Naive B cell (primary cell): ENCODE measurements around the gene RAP1A. TPM values are rescaled to one million over a fixed set of nuclear protein-coding genes. Genes with fewer than 3 reads are reported as not detected.

Experiments
- ATAC-seq, 2 donors: fragments of 150-1000 bp; cut with Tn5 transposase; 2 replicates each; pipeline ENCODE4 v1.10.0; 2021; ENCODE audit warnings: low read depth in 2 of 2, mild to moderate bottlenecking in 2 of 2, moderate library complexity in 2 of 2
- DNase-seq: peaks from one replicate; pipeline ENCODE4 v3.0.0; 2022
- H3K27ac Mint-ChIP-seq, 6 donors: one replicate each; pipeline ENCODE4 v1.8.0; 2020 to 2022; ENCODE audit warnings: mild to moderate bottlenecking in 6 of 6, mixed read lengths in 6 of 6, moderate library complexity in 5 of 6, inconsistent platforms in 2 of 6
- H3K27me3 Mint-ChIP-seq, 3 donors: one replicate each; pipeline ENCODE4 v1.8.0; 2021 to 2022; ENCODE audit warnings: mixed read lengths in 3 of 3, mild to moderate bottlenecking in 1 of 3
- H3K36me3 Mint-ChIP-seq, 2 donors: one replicate each; pipeline ENCODE4 v1.8.0; 2020 to 2022; ENCODE audit warnings: mixed read lengths in 2 of 2, inconsistent platforms in 1 of 2, mild to moderate bottlenecking in 1 of 2
- H3K4me1 Mint-ChIP-seq, 3 donors: one replicate each; pipeline ENCODE4 v1.8.0; 2020 to 2022; ENCODE audit warnings: mixed read lengths in 3 of 3, inconsistent platforms in 1 of 3, mild to moderate bottlenecking in 1 of 3, moderate library complexity in 1 of 3
- H3K4me3 Mint-ChIP-seq, 8 donors: one replicate each; pipeline ENCODE4 v1.8.0; 2020 to 2022; ENCODE audit warnings: mild to moderate bottlenecking in 8 of 8, mixed read lengths in 8 of 8, moderate library complexity in 8 of 8, inconsistent platforms in 2 of 8
- H3K9me3 Mint-ChIP-seq, 7 donors: one replicate each; pipeline ENCODE4 v1.8.0; 2020 to 2022; ENCODE audit warnings: mixed read lengths in 7 of 7, mild to moderate bottlenecking in 5 of 7, inconsistent platforms in 2 of 7, moderate library complexity in 1 of 7
- polyA plus RNA-seq, 6 donors: library from polyadenylated mRNA; unstranded; fragments of 300-500 nt; fragmentation: Illumina TruSeq; gene quantifications; one replicate each; pipeline ENCODE4 v1.2.3, GENCODE V29; 2021; ENCODE audit warnings: low read depth in 6 of 6

RAP1A gene
- polyA plus RNA-seq, 6 donors from 2014 or later, result 30.7 to 44.6 (median 37.2) TPM

DNA sequence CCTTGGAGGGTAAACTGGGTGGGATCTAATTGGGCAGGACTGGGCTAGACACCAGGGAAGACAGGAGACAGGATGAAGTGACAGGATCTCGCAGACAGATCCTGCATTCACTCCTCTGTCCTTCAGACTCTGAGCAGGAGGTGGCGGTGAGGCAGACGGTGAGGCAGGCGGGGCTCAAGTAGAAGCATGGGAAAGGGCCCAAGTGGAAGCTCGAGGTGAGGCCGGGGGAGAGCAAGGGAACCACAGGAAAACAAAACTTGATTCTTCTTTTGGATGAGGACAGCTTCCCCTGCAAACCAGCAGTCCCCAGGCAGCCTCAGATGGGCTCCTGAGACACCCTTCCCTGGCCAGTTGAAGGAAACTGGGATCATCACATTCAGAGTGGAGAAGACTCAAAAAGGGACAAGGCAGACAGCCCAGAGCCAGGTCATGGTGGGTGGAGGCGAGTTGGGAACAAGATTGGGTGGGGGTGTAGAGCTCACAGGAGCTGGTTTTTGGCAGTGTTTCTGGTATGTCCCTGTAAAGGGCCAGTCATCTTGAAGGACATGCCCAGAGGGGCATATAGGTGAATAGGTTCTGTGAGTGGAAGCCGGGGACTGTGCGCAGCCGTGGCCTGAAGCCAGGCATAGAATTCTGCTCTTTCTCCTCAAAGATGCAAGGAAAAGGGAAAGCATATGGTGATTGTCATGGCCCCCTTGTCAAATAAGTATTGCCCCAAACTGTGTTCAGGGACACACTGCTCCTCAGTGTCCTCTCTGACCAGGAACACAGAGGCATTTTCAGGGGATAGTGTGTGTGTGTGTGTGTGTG lies 101.6 kb downstream of the RAP1A start:
- no peaks in the 10 kb centered on the region for H3K27me3 Mint-ChIP-seq
- peaks cover 21 to 36% (median 24%) of the 10 kb centered on the region in 3 donors for H3K4me1 Mint-ChIP-seq
- peak overlapping the region; percentile 8 to 94 (median 62) for H3K27ac Mint-ChIP-seq
- peak overlapping the region in 1 of 8 donors; percentile 7 for H3K4me3 Mint-ChIP-seq
- DNase-seq (no peak), ATAC-seq (no peak)
- H3K9me3 Mint-ChIP-seq, result no peaks in the 10 kb centered on the region
- no peaks in the 10 kb centered on the region for H3K36me3 Mint-ChIP-seq

DNA sequence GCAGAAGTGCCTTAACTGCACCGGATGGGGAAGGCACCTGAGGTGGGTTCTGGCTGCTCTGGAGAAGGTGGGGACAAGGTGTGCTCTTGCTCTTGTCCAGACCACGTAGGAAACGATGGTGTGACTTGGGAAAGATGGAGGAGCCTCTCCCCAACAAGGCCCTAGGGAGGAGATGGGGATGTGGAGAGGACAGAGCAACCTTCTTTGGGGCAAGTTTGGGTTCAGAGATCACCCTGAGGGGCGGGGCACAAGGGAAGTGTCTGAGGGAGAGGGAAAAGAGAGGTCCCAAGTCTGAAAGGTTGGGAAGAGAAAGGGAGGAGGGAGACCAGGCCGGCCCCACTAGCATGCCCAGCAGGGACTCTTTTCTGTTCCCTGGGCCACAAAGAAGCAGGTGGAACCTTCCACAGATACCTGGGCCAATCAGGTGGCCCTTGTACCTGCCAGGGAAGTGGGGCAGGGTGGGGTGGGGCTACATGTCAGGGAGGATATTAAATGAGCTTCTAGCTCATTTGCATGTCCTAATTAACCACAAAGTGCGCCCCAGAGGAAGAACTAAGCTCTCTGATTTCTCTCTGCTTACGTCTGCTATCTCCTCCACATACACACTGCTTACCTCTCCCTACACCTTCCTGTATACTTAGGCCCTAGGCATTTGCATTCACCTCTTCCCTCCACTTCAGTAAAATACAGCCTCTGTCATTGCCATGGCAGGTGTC lies 103.7 kb downstream of the RAP1A start:
- DNase-seq, result peak; percentile 47
- Mint-ChIP-seq H3K4me1 (peaks cover 21 to 36% (median 24%) of the 10 kb centered on the region in 3 donors), H3K27ac (peak overlapping the region; percentile 67 to 94 (median 90)), H3K27me3 (no peaks in the 10 kb centered on the region), H3K9me3 (no peaks in the 10 kb centered on the region), H3K4me3 (no peak overlapping the region), H3K36me3 (no peaks in the 10 kb centered on the region)
- peak; percentile 92 to 96 for ATAC-seq

GRCh38 chr1:111723871-111724270 lies 104.3 kb downstream of the RAP1A start:
- no peaks in the 10 kb centered on the region for H3K9me3 Mint-ChIP-seq
- H3K4me1 Mint-ChIP-seq, result peaks cover 21 to 36% (median 24%) of the 10 kb centered on the region in 3 donors
- no peaks in the 10 kb centered on the region for H3K27me3 Mint-ChIP-seq
- peak overlapping the region in 5 of 6 donors; percentile 30 to 94 (median 67) for H3K27ac Mint-ChIP-seq
- H3K36me3 Mint-ChIP-seq, result no peaks in the 10 kb centered on the region
- ATAC-seq (no peak), DNase-seq (no peak)
- no peak overlapping the region for H3K4me3 Mint-ChIP-seq

GRCh38 chr1:111725192-111725591 lies 105.6 kb downstream of the RAP1A start:
- Mint-ChIP-seq H3K4me1 (peaks cover 23 to 36% (median 24%) of the 10 kb centered on the region in 3 donors), H3K9me3 (no peaks in the 10 kb centered on the region), H3K36me3 (no peaks in the 10 kb centered on the region), H3K27me3 (no peaks in the 10 kb centered on the region), H3K4me3 (no peak overlapping the region), H3K27ac (peak overlapping the region in 1 of 6 donors; percentile 32)
- DNase-seq, result no peak
- ATAC-seq, result no peak

- Mint-ChIP-seq H3K9me3 (no peaks in the 10 kb centered on the region), H3K27ac (no peak overlapping the region)
- DNase-seq, result no peak
Observed at GRCh38 chr1:111727056-111727455, 107.5 kb downstream of the RAP1A start.

DNA sequence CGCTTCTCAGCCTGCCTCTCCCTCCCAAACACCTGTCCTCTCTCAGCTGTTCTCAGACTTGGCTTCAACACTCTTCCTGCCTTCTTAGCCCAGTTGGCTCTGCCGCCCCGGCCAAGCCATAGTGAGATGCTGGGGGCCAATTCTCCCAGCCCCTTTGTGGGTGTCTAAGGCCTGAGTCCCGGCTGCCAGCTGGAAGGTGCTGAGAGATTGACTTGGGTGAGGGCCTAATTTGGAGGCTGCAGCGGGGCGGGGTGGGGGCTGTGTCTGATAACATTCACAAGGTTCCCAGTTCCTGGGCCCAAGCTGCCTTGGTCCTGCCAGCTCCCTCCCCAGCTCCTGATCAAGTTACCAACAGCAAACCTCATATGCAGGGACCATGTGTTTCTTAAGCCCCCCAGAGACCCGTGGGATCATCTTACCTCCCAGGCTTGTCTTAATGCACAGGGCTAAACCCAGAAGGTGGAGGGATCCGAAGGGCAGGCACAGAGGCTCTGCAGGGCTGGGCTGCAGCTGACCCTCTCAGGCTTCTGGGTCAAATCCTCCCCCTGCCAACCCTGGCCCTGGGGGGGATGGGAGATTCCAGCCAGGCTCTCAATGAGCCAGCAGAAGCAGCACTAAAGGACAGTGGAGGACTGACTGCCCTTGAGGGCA lies 109.8 kb downstream of the RAP1A start:
- H3K4me1 Mint-ChIP-seq, result peaks cover 2 to 11% (median 4%) of the 10 kb centered on the region in 3 donors

More at GRCh38 chr1:111727056-111727455, 107.5 kb downstream of the RAP1A start:
- no peaks in the 10 kb centered on the region for H3K36me3 Mint-ChIP-seq
- ATAC-seq, result no peak
- no peaks in the 10 kb centered on the region for H3K27me3 Mint-ChIP-seq
- H3K4me3 Mint-ChIP-seq, result no peak overlapping the region
- H3K4me1 Mint-ChIP-seq, result peaks cover 20 to 24% (median 23%) of the 10 kb centered on the region in 3 donors

GRCh38 chr1:111729946-111730681 lies 110.5 kb downstream of the RAP1A start:
- Mint-ChIP-seq H3K4me3 (no peak overlapping the region), H3K36me3 (no peaks in the 10 kb centered on the region), H3K27me3 (no peaks in the 10 kb centered on the region), H3K4me1 (peaks cover 0 to 7% (median 4%) of the 10 kb centered on the region in 3 donors), H3K27ac (peak overlapping the region in 1 of 6 donors; percentile 59), H3K9me3 (no peaks in the 10 kb centered on the region)
- DNase-seq, result no peak
- ATAC-seq, result no peak

More for the DNA sequence above, 109.8 kb downstream of the RAP1A start:
- Mint-ChIP-seq H3K4me3 (no peak overlapping the region), H3K27ac (peak overlapping the region in 2 of 6 donors; percentile 12 to 38), H3K36me3 (no peaks in the 10 kb centered on the region), H3K9me3 (no peaks in the 10 kb centered on the region), H3K27me3 (no peaks in the 10 kb centered on the region)
- DNase-seq, result no peak
- no peak for ATAC-seq

DNA sequence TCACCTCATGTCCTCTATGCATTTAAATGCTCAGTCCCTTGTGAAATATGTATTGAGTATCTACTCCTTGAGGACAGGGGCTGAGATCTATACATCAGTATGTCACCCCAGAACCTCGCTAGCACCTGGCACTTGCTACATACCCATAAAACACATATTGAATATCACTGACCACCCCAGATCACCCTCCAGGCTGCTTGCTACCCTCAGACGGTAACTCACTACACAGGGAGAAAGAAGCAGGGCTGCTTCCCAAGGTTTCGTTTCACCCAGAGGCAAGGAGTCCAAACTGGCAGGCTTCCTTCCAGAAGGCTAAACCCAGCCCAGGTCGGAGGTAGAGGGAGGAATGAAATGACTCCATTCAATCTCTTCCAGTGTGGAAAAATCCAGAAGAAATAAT lies 111.1 kb downstream of the RAP1A start:
- H3K27ac Mint-ChIP-seq, result no peak overlapping the region
- ATAC-seq, result no peak

GRCh38 chr1:111731956-111732355 lies 112.4 kb downstream of the RAP1A start:
- Mint-ChIP-seq H3K9me3 (no peaks in the 10 kb centered on the region), H3K27me3 (no peaks in the 10 kb centered on the region), H3K36me3 (no peaks in the 10 kb centered on the region), H3K4me1 (peaks cover 0 to 5% (median 4%) of the 10 kb centered on the region in 3 donors), H3K4me3 (no peak overlapping the region), H3K27ac (no peak overlapping the region)
- ATAC-seq (no peak), DNase-seq (no peak)

More for the DNA sequence above, 111.1 kb downstream of the RAP1A start:
- H3K4me1 Mint-ChIP-seq, result peaks cover 0 to 5% (median 4%) of the 10 kb centered on the region in 3 donors
- no peak for DNase-seq
- H3K9me3 Mint-ChIP-seq, result no peaks in the 10 kb centered on the region
- H3K4me3 Mint-ChIP-seq, result no peak overlapping the region
- H3K27me3 Mint-ChIP-seq, result no peaks in the 10 kb centered on the region
- no peaks in the 10 kb centered on the region for H3K36me3 Mint-ChIP-seq

GRCh38 chr1:111732718-111733117 lies 113.1 kb downstream of the RAP1A start:
- H3K4me1 Mint-ChIP-seq, result peaks cover 4 to 11% (median 8%) of the 10 kb centered on the region in 3 donors
- no peaks in the 10 kb centered on the region for H3K36me3 Mint-ChIP-seq
- H3K27ac Mint-ChIP-seq, result peak overlapping the region in 3 of 6 donors; percentile 13 to 66 (median 39)
- H3K9me3 Mint-ChIP-seq, result no peaks in the 10 kb centered on the region
- DNase-seq, result no peak
- ATAC-seq, result no peak
- H3K27me3 Mint-ChIP-seq, result no peaks in the 10 kb centered on the region
- peak overlapping the region in 1 of 8 donors; percentile 26 for H3K4me3 Mint-ChIP-seq

GRCh38 chr1:111733183-111733991 lies 113.8 kb downstream of the RAP1A start:
- peaks cover 9 to 17% (median 13%) of the 10 kb centered on the region in 3 donors for H3K4me1 Mint-ChIP-seq
- peak overlapping the region in 3 of 6 donors; percentile 15 to 48 (median 39) for H3K27ac Mint-ChIP-seq
- ATAC-seq, result no peak
- H3K4me3 Mint-ChIP-seq, result no peak overlapping the region
- no peaks in the 10 kb centered on the region for H3K36me3 Mint-ChIP-seq
- H3K9me3 Mint-ChIP-seq, result no peaks in the 10 kb centered on the region
- DNase-seq, result no peak
- no peaks in the 10 kb centered on the region for H3K27me3 Mint-ChIP-seq

DNA sequence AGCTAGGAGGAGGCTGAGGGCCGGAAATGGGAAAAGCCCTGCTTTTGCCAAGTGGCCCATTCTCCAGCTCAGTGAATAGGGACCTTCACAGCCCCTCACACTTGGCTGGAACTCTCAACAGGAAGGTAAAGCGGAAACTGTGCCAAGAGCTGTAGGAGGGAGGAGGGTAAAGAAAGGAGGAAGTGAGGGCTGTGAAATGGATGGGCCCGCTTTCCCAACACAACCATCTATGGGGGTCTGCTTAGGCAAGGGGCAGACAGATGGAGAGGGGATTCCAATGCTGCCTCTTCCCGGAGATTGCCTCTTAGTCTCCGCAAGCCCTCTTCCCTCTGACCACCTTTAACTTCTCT lies 114.4 kb downstream of the RAP1A start:
- no peaks in the 10 kb centered on the region for H3K27me3 Mint-ChIP-seq
- H3K4me3 Mint-ChIP-seq, result no peak overlapping the region
- no peaks in the 10 kb centered on the region for H3K36me3 Mint-ChIP-seq
- ATAC-seq (no peak), DNase-seq (no peak)
- H3K4me1 Mint-ChIP-seq, result peaks cover 12 to 22% (median 17%) of the 10 kb centered on the region in 3 donors
- H3K9me3 Mint-ChIP-seq, result no peaks in the 10 kb centered on the region
- H3K27ac Mint-ChIP-seq, result peak overlapping the region in 2 of 6 donors; percentile 15 to 48
